Type B pancreatic cell (in vitro differentiated cells): ENCODE data around the gene NOL11. TPM values are rescaled to one million over a fixed set of nuclear protein-coding genes. Genes with fewer than 3 reads are reported as not detected.

Experiments
- DNase-seq: peaks from one replicate; pipeline ENCODE4 v3.0.0; 2021; ENCODE audit warnings: mixed read lengths; ENCODE audit not compliant: unreplicated experiment; ENCODE audit errors: extremely low spot score
- H3K27ac Mint-ChIP-seq: 2 replicates; pipeline ENCODE4 v1.8.0; 2021; ENCODE audit warnings: mild to moderate bottlenecking, mixed read lengths
- H3K27me3 Mint-ChIP-seq: 2 replicates; pipeline ENCODE4 v1.8.0; 2021; ENCODE audit warnings: mixed read lengths
- H3K36me3 Mint-ChIP-seq: 2 replicates; pipeline ENCODE4 v1.8.0; 2021; ENCODE audit warnings: mixed read lengths
- H3K4me1 Mint-ChIP-seq: one replicate; pipeline ENCODE4 v1.8.0; 2021; ENCODE audit warnings: mixed read lengths; ENCODE audit not compliant: unreplicated experiment
- H3K4me3 Mint-ChIP-seq: 2 replicates; pipeline ENCODE4 v1.8.0; 2021; ENCODE audit warnings: mild to moderate bottlenecking, mixed read lengths
- H3K9me3 Mint-ChIP-seq: 2 replicates; pipeline ENCODE4 v1.8.0; 2021; ENCODE audit warnings: mixed read lengths
- total RNA-seq: library from RNA; stranded (reverse); gene quantifications from 2 replicates; pipeline ENCODE4 v1.2.1, GENCODE V29; 2021; ENCODE audit warnings: low replicate concordance
- TF ChIP-seq, protein P1 (sequence below): fragments of 200-600 bp; sonication (generic); conservative IDR thresholded peaks from 2 replicates; pipeline ENCODE4 v1.5.0; 2021; ENCODE audit warnings: antibody characterized with exemption, mild to moderate bottlenecking

The NOL11 gene
- total RNA-seq, 1 donor from 2014 or later: 56.5 TPM

DNA sequence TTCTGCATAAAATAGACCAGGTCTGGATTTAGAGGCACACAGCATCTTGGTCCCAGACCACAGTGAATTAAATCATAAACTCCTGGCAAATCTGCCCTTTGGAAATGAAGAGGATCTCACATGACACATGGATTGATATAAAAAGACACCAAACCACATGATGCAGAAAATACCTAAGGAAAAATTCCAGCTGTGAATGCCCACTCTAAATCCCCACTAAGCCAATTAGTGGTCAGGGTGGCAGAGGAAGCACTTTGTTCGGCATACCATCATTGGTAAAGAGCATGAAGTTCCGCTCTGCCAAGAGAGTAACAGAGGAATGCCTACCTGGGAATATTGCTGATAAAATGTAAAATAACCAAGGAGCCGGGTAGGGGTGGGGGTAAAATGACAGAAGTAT is 32.4 kb upstream of the NOL11 start:
- Mint-ChIP-seq H3K4me3 (no peak overlapping the region), H3K27me3 (no peaks in the 10 kb centered on the region), H3K27ac (no peak overlapping the region), H3K36me3 (no peaks in the 10 kb centered on the region), H3K9me3 (no peaks in the 10 kb centered on the region), H3K4me1 (no peaks in the 10 kb centered on the region)
- DNase-seq: no peak
- TF ChIP-seq, protein P1, sequence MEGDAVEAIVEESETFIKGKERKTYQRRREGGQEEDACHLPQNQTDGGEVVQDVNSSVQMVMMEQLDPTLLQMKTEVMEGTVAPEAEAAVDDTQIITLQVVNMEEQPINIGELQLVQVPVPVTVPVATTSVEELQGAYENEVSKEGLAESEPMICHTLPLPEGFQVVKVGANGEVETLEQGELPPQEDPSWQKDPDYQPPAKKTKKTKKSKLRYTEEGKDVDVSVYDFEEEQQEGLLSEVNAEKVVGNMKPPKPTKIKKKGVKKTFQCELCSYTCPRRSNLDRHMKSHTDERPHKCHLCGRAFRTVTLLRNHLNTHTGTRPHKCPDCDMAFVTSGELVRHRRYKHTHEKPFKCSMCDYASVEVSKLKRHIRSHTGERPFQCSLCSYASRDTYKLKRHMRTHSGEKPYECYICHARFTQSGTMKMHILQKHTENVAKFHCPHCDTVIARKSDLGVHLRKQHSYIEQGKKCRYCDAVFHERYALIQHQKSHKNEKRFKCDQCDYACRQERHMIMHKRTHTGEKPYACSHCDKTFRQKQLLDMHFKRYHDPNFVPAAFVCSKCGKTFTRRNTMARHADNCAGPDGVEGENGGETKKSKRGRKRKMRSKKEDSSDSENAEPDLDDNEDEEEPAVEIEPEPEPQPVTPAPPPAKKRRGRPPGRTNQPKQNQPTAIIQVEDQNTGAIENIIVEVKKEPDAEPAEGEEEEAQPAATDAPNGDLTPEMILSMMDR: no peak

DNA sequence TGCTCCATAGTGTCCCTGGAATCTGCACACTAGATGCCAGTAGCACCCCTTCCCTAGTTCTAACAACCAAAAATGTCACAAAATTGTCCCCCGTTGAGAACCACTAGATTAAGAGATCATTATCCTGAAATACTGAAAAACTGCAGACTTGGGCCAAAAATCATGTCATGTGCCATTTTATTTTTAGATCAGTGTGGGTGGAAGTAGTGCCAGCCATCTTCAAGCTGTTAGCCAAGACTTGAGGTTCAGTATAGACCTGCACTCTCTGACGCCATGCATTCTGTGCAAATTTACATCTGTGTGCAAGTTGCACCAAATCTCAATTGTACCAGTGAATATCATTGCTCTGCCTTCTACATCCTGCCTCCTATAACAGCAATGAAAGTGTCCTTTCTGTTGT is 31.5 kb upstream of the NOL11 start:
- Mint-ChIP-seq H3K36me3 (no peaks in the 10 kb centered on the region), H3K27ac (no peak overlapping the region), H3K4me3 (no peak overlapping the region), H3K27me3 (no peaks in the 10 kb centered on the region), H3K4me1 (no peaks in the 10 kb centered on the region), H3K9me3 (no peaks in the 10 kb centered on the region)
- DNase-seq: no peak
- TF ChIP-seq, protein P1: no peak

DNA sequence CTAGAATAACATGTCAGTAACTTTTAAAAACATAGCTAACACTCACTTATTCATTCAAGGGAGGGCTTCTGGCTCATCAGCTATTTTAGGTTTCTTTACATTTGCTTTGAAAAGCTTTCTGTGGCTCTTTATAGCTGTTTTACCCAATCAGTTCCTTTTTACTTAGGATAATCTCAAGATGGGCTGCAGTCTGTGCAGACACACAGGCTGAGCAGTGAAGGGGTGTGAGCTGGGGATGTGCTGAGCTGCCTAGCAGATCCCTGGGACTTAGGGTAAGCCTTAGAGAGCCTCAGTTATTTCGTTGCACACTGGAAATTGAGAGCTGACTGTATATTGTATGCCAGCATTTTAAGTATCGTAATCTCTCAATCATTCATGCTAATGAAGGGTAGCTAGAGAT is 30.2 kb upstream of the NOL11 start:
- TF ChIP-seq, protein P1: no peak
- Mint-ChIP-seq H3K27me3 (no peaks in the 10 kb centered on the region), H3K4me3 (no peak overlapping the region), H3K4me1 (no peaks in the 10 kb centered on the region), H3K36me3 (no peaks in the 10 kb centered on the region), H3K9me3 (no peaks in the 10 kb centered on the region), H3K27ac (no peak overlapping the region)
- DNase-seq: no peak

DNA sequence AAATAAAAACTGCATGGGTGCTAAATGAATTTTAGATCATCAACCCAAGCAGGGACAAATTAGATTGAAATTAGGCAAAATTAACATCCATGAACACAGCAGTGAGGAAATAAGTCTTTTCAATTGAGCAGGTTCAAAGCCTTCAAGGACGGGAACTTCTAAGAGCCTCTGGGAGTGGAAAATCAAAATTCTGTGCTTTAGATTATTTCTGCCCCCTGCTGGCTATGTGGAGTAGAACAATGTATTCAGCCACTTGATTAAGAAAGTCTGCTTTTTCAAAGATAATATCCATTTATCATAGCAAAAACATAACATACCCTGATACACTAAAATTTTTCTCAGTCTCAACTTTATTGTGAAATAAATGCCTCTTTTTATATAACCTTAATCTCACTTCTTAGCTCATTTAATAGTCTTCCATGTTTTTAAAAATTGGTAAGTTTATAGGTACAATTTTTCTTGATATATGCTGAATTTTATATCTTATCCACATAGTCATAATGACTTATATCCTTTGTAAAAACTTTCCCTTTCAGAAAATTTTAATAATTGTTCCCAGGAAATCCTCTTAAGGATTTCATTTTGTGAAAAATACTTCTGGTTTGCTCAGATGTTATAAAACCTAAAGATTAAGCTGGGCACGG is 28.1 kb upstream of the NOL11 start:
- Mint-ChIP-seq H3K27me3 (no peaks in the 10 kb centered on the region), H3K27ac (no peak overlapping the region), H3K4me1 (no peaks in the 10 kb centered on the region), H3K36me3 (peaks cover 6% of the 10 kb centered on the region), H3K4me3 (no peak overlapping the region), H3K9me3 (no peaks in the 10 kb centered on the region)
- no peak for DNase-seq
- TF ChIP-seq, protein P1: peak; percentile 94

DNA sequence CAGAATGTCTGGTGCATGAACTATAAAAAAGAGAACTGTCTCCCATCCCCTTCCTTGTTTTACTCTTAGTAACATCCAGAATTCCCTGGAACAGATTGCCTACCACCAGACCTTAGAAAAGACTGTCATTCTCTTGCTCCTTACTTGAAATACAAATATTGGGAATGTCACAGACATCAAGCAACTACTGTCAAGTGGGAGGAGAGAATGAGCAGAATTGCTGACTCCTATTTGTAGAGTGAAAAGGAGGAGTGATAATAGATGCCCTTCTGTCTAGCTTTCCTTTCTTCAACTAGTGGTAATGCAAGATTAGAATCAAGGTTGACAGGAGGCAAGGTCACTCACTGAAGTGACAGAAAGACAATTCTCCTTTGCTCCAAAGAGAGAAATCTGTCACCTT is 23.9 kb upstream of the NOL11 start:
- H3K4me3 Mint-ChIP-seq: no peak overlapping the region
- no peaks in the 10 kb centered on the region for H3K9me3 Mint-ChIP-seq

More for the DNA sequence above, 23.9 kb upstream of the NOL11 start:
- DNase-seq: no peak
- TF ChIP-seq, protein P1: no peak
- H3K4me1 Mint-ChIP-seq: no peaks in the 10 kb centered on the region
- peaks cover 6% of the 10 kb centered on the region for H3K36me3 Mint-ChIP-seq
- H3K27ac Mint-ChIP-seq: no peak overlapping the region
- no peaks in the 10 kb centered on the region for H3K27me3 Mint-ChIP-seq
